Neural cell (in vitro differentiated cells): Measurements from ENCODE around the gene SNX24. TPM values are rescaled to one million over a fixed set of nuclear protein-coding genes. Genes with fewer than 3 reads are reported as not detected.

Source experiments
- H2AFZ ChIP-seq: fragments of 200-600, 300-800 bp; sonication (generic), shearing (Covaris generic); 2 replicates; pipeline ENCODE4 v1.6.0; 2014; ENCODE audit warnings: low read depth, mild to moderate bottlenecking, antibody characterized with exemption, low read length, moderate library complexity
- H3F3A ChIP-seq: fragments of 200-600 bp; shearing (Covaris generic); 2 replicates; pipeline ENCODE4 v1.6.1; 2016; ENCODE audit warnings: mild to moderate bottlenecking, moderate library complexity, mixed read lengths, antibody characterized with exemption, low read length; ENCODE audit not compliant: insufficient read depth, poor library complexity, severe bottlenecking
- H3K27ac ChIP-seq: fragments of 200-600, 300-800 bp; sonication (generic), shearing (Covaris generic); 2 replicates; pipeline ENCODE4 v1.5.1; 2014; ENCODE audit warnings: mild to moderate bottlenecking, low read length, moderate library complexity
- H3K27me3 ChIP-seq: fragments of 300-800, 200-600 bp; sonication (generic), shearing (Covaris generic); 2 replicates; pipeline ENCODE4 v1.6.0; 2014; ENCODE audit warnings: mild to moderate bottlenecking, low read depth, low read length, moderate library complexity; ENCODE audit not compliant: insufficient read depth
- H3K36me3 ChIP-seq: fragments of 300-800, 200-600 bp; sonication (generic), shearing (Covaris generic); 2 replicates; pipeline ENCODE4 v1.5.1; 2014; ENCODE audit warnings: mild to moderate bottlenecking, antibody characterized with exemption, low read length, moderate library complexity; ENCODE audit not compliant: insufficient read depth
- H3K4me2 ChIP-seq: fragments of 300-800, 200-600 bp; sonication (generic), shearing (Covaris generic); 2 replicates; pipeline ENCODE4 v1.6.0; 2014; ENCODE audit warnings: mild to moderate bottlenecking, low read length
- H3K4me3 ChIP-seq: fragments of 300-800, 200-600 bp; sonication (generic), shearing (Covaris generic); 2 replicates; pipeline ENCODE4 v1.5.1; 2014; ENCODE audit warnings: mild to moderate bottlenecking, low read length, moderate library complexity
- H3K79me2 ChIP-seq: fragments of 200-600 bp; shearing (Covaris generic); replicated peaks from 2 replicates; pipeline ENCODE4 v1.6.0; 2014; ENCODE audit warnings: mild to moderate bottlenecking, low read length, moderate library complexity; ENCODE audit not compliant: insufficient read depth
- H3K9ac ChIP-seq: fragments of 300-800, 200-600 bp; sonication (generic), shearing (Covaris generic); 2 replicates; pipeline ENCODE4 v1.6.1; 2016; ENCODE audit warnings: mild to moderate bottlenecking, low read length, mixed read lengths
- H3K9me2 ChIP-seq: fragments of 200-600 bp; shearing (Covaris generic); 2 replicates; pipeline ENCODE4 v1.6.1; 2016; ENCODE audit warnings: mild to moderate bottlenecking, low read length, mixed read lengths; ENCODE audit not compliant: insufficient read depth
- H3K9me3 ChIP-seq: fragments of 200-600, 300-800 bp; sonication (generic), shearing (Covaris generic); 2 replicates; pipeline ENCODE4 v1.6.1; 2016; ENCODE audit warnings: mild to moderate bottlenecking, mixed run types, low read length, moderate library complexity, mixed read lengths
- H4K20me1 ChIP-seq: fragments of 200-600 bp; shearing (Covaris generic); 2 replicates; pipeline ENCODE4 v1.6.1; 2016; ENCODE audit warnings: mild to moderate bottlenecking, mixed run types; ENCODE audit not compliant: insufficient read depth
- CTCF ChIP-seq: fragments of 450-650 bp; IDR thresholded peaks from 2 replicates; pipeline ENCODE4 v1.5.1; 2014; ENCODE audit warnings: antibody characterized with exemption, mild to moderate bottlenecking, moderate library complexity; ENCODE audit not compliant: poor library complexity, severe bottlenecking
- EP300 ChIP-seq: fragments of 450-650 bp; conservative IDR thresholded peaks from 2 replicates; pipeline ENCODE4 v1.6.1; 2014; ENCODE audit warnings: antibody characterized with exemption, mild to moderate bottlenecking, moderate library complexity; ENCODE audit not compliant: poor library complexity, severe bottlenecking
- EZH2 ChIP-seq: fragments of 200-600, 300-800 bp; shearing (Covaris generic), sonication (generic); IDR thresholded peaks from 2 replicates; pipeline ENCODE4 v1.6.1; 2014; ENCODE audit warnings: antibody characterized with exemption, low read length, borderline replicate concordance, mild to moderate bottlenecking; ENCODE audit not compliant: insufficient read depth, poor library complexity, severe bottlenecking
- MXI1 ChIP-seq: fragments of 450-650 bp; conservative IDR thresholded peaks from 2 replicates; pipeline ENCODE4 v1.6.1; 2014; ENCODE audit warnings: antibody characterized with exemption, mild to moderate bottlenecking; ENCODE audit not compliant: poor library complexity, severe bottlenecking
- POLR2AphosphoS5 ChIP-seq: IDR thresholded peaks from 2 replicates; pipeline ENCODE4 v1.6.1; 2012
- RAD21 ChIP-seq: fragments of 450-650 bp; conservative IDR thresholded peaks from 2 replicates; pipeline ENCODE4 v1.6.1; 2014; ENCODE audit warnings: antibody characterized with exemption, mild to moderate bottlenecking, moderate library complexity
- SMC3 ChIP-seq: fragments of 450-650 bp; conservative IDR thresholded peaks from 2 replicates; pipeline ENCODE4 v1.6.1; 2014; ENCODE audit warnings: antibody characterized with exemption, mild to moderate bottlenecking, moderate library complexity; ENCODE audit not compliant: poor library complexity
- TAF1 ChIP-seq: IDR thresholded peaks from 2 replicates; pipeline ENCODE4 v1.6.1; 2012; ENCODE audit warnings: low read depth
- polyA plus RNA-seq: library from polyadenylated mRNA; depleted of rRNA; stranded (reverse); fragments of >200 nt; gene quantifications from 2 replicates; pipeline ENCODE4 v1.2.3, GENCODE V29; 2014
- TF ChIP-seq, protein P1 (sequence below): IDR thresholded peaks from 2 replicates; pipeline ENCODE4 v1.6.1; 2012; ENCODE audit warnings: borderline replicate concordance

The SNX24 gene
- polyA plus RNA-seq, 1 donor from 2014 or later, result 12.8 TPM

GRCh38 chr5:122858451-122858850, 13.0 kb downstream of the SNX24 start:
- Histone ChIP-seq H3K9me2 (no peaks in the 10 kb centered on the region), H3K9ac (no peak overlapping the region), H3K79me2 (no peaks in the 10 kb centered on the region), H3K4me3 (no peak overlapping the region), H2AFZ (no peak overlapping the region), H3F3A (no peaks in the 10 kb centered on the region), H4K20me1 (no peaks in the 10 kb centered on the region), H3K27me3 (no peaks in the 10 kb centered on the region), H3K36me3 (no peaks in the 10 kb centered on the region), H3K27ac (no peak overlapping the region), H3K9me3 (no peaks in the 10 kb centered on the region), H3K4me2 (no peak overlapping the region)
- no peak for TF ChIP-seq SMC3
- no peak for TF ChIP-seq MXI1
- no peak for TF ChIP-seq CTCF
- no peak for TF ChIP-seq TAF1
- TF ChIP-seq RAD21, result no peak
- TF ChIP-seq, protein P1, sequence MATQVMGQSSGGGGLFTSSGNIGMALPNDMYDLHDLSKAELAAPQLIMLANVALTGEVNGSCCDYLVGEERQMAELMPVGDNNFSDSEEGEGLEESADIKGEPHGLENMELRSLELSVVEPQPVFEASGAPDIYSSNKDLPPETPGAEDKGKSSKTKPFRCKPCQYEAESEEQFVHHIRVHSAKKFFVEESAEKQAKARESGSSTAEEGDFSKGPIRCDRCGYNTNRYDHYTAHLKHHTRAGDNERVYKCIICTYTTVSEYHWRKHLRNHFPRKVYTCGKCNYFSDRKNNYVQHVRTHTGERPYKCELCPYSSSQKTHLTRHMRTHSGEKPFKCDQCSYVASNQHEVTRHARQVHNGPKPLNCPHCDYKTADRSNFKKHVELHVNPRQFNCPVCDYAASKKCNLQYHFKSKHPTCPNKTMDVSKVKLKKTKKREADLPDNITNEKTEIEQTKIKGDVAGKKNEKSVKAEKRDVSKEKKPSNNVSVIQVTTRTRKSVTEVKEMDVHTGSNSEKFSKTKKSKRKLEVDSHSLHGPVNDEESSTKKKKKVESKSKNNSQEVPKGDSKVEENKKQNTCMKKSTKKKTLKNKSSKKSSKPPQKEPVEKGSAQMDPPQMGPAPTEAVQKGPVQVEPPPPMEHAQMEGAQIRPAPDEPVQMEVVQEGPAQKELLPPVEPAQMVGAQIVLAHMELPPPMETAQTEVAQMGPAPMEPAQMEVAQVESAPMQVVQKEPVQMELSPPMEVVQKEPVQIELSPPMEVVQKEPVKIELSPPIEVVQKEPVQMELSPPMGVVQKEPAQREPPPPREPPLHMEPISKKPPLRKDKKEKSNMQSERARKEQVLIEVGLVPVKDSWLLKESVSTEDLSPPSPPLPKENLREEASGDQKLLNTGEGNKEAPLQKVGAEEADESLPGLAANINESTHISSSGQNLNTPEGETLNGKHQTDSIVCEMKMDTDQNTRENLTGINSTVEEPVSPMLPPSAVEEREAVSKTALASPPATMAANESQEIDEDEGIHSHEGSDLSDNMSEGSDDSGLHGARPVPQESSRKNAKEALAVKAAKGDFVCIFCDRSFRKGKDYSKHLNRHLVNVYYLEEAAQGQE, result no peak
- TF ChIP-seq EZH2, result no peak
- TF ChIP-seq EP300, result no peak
- TF ChIP-seq POLR2AphosphoS5, result no peak

- no peaks in the 10 kb centered on the region for H3K79me2 ChIP-seq
- H3K9me2 ChIP-seq, result no peaks in the 10 kb centered on the region
- H3F3A ChIP-seq, result no peaks in the 10 kb centered on the region
- no peaks in the 10 kb centered on the region for H3K36me3 ChIP-seq
- TF ChIP-seq, protein P1, result no peak
- TF ChIP-seq POLR2AphosphoS5 (no peak), CTCF (no peak), EP300 (no peak), TAF1 (no peak), MXI1 (no peak), EZH2 (no peak), SMC3 (no peak), RAD21 (no peak)
- H3K27ac ChIP-seq, result no peak overlapping the region
- H3K4me3 ChIP-seq, result no peak overlapping the region
- no peaks in the 10 kb centered on the region for H3K27me3 ChIP-seq
- H2AFZ ChIP-seq, result no peak overlapping the region
- H3K9me3 ChIP-seq, result no peaks in the 10 kb centered on the region
- H4K20me1 ChIP-seq, result no peaks in the 10 kb centered on the region
- no peak overlapping the region for H3K4me2 ChIP-seq
- H3K9ac ChIP-seq, result no peak overlapping the region
These were observed 17.8 kb downstream of the SNX24 start for GRCh38 chr5:122863240-122863639.
